Tibial artery (tissue), 4 donors: Measurements from ENCODE around the gene SCAF1.

Experiments
- DNase-seq, 2 donors: peaks; one replicate each; pipeline ENCODE4 v3.0.0-alpha.2; 2019
- H3K27ac ChIP-seq, 2 donors: fragments of 200-600 bp; sonication (generic) in 1 of 2; 1 replicate in 1 of 2; 2 replicates in 1 of 2; pipeline ENCODE4 v1.5.1; 2018 to 2019; ENCODE audit warnings: mild to moderate bottlenecking in 1 of 2
- H3K27me3 ChIP-seq, 2 donors: fragments of 200-600 bp; sonication (generic) in 1 of 2; one replicate each; pipeline versions ENCODE4 v1.5.1 to v1.6.0; 2016 to 2019
- H3K36me3 ChIP-seq, 3 donors: fragments of 200-600 bp; sonication (generic) in 2 of 3; one replicate each; pipeline ENCODE4 v1.5.1; 2016 to 2019; ENCODE audit warnings: mild to moderate bottlenecking in 2 of 3
- H3K4me1 ChIP-seq, 4 donors: fragments of 200-600 bp; sonication (generic) in 2 of 4; 1 replicate in 3 of 4; 2 replicates in 1 of 4; pipeline ENCODE4 v1.5.1; 2016 to 2019
- H3K4me3 ChIP-seq, 2 donors: fragments of 200-600 bp; sonication (generic) in 1 of 2; 1 replicate in 1 of 2; 2 replicates in 1 of 2; pipeline ENCODE4 v1.5.1; 2018 to 2019; ENCODE audit warnings: mild to moderate bottlenecking in 2 of 2
- H3K9me3 ChIP-seq, 3 donors: fragments of 200-600 bp; sonication (generic) in 1 of 3; one replicate each; pipeline ENCODE4 v1.5.1; 2016 to 2019
- CTCF ChIP-seq, 2 experiments: fragments of 200-600 bp in 1 of 2; fragments of 450-650 bp in 1 of 2; IDR thresholded peaks; one replicate each; pipeline ENCODE4 v1.5.1; 2017 to 2019; ENCODE audit warnings: antibody characterized with exemption in 2 of 2, mild to moderate bottlenecking in 1 of 2, moderate library complexity in 1 of 2
- intact Hi-C: fragments of 100-400 bp; cut with DNase I; formaldehyde crosslinking; loops from one replicate; pipeline ENCODE4 v1.15.0; 2023; ENCODE audit warnings: low total_unique reads

Gene SCAF1

GRCh38 chr19:49700563-49700962 lies 58.6 kb downstream of the SCAF1 start:
- Histone ChIP-seq H3K4me1 (no peaks in the 10 kb centered on the region), H3K36me3 (no peaks in the 10 kb centered on the region), H3K27me3 (peaks cover 0 to 5% of the 10 kb centered on the region in 2 donors), H3K9me3 (no peaks in the 10 kb centered on the region), H3K4me3 (no peak overlapping the region), H3K27ac (no peak overlapping the region)
- no peak for TF ChIP-seq CTCF (IDR thresholded peaks at IDR 0.05)
- intact Hi-C loops, result no loop called here
- DNase-seq, result no peak

- H3K9me3 ChIP-seq, result no peaks in the 10 kb centered on the region
- H3K4me3 ChIP-seq, result no peak overlapping the region
- DNase-seq, result no peak
- H3K36me3 ChIP-seq, result no peaks in the 10 kb centered on the region
- H3K4me1 ChIP-seq, result no peaks in the 10 kb centered on the region
- H3K27ac ChIP-seq, result no peak overlapping the region
- intact Hi-C loops, result no loop called here
- H3K27me3 ChIP-seq, result peaks cover 0 to 10% of the 10 kb centered on the region in 2 donors
- TF ChIP-seq CTCF (IDR thresholded peaks at IDR 0.05), result no peak
These were observed 59.3 kb downstream of the SCAF1 start for GRCh38 chr19:49701271-49701786.

- no peaks in the 10 kb centered on the region for H3K4me1 ChIP-seq
- H3K9me3 ChIP-seq, result no peaks in the 10 kb centered on the region
- intact Hi-C loops, result no loop called here
- no peak for DNase-seq
- no peaks in the 10 kb centered on the region for H3K36me3 ChIP-seq
- peaks cover 0 to 11% of the 10 kb centered on the region in 2 donors for H3K27me3 ChIP-seq
- no peak overlapping the region for H3K4me3 ChIP-seq
- no peak overlapping the region for H3K27ac ChIP-seq
- no peak for TF ChIP-seq CTCF (IDR thresholded peaks at IDR 0.05)
These were observed 63.1 kb downstream of the SCAF1 start for GRCh38 chr19:49704888-49705642.

- no peak for DNase-seq
- H3K4me3 ChIP-seq, result no peak overlapping the region
- peaks cover 0 to 11% of the 10 kb centered on the region in 2 donors for H3K27me3 ChIP-seq
- no peak overlapping the region for H3K27ac ChIP-seq
- intact Hi-C loops, result no loop called here
- TF ChIP-seq CTCF (IDR thresholded peaks at IDR 0.05), result no peak
- no peaks in the 10 kb centered on the region for H3K9me3 ChIP-seq
- no peaks in the 10 kb centered on the region for H3K4me1 ChIP-seq
- H3K36me3 ChIP-seq, result no peaks in the 10 kb centered on the region
These were observed 63.9 kb downstream of the SCAF1 start for GRCh38 chr19:49705919-49706318.
